Measurements from ENCODE around the gene AXIN2. TPM values are rescaled to one million over a fixed set of nuclear protein-coding genes. Genes with fewer than 3 reads are reported as not detected.

AXIN2 gene
- 10 to 100 TPM in 3 of 4 donors, 1 to 10 TPM in 1; 9.8 to 36.9 (median 19.8) TPM for total RNA-seq

- Histone ChIP-seq H3K27me3 (no peaks in the 10 kb centered on the region), H3K36me3 (no peaks in the 10 kb centered on the region), H3K4me3 (no peak within 1 kb of the TSS), H3K9me3 (no peaks in the 10 kb centered on the region), H3K4me1 (peaks cover 47% of the 10 kb centered on the region), H3K27ac (peak within 1 kb of the TSS; percentile 98)
- peak; percentile 92 to 96 for DNase-seq (ENCODE audit: low spot score in 2 of 2)
- under 1% methylated on average over 21 of the region's 65 CpGs for WGBS
- TF ChIP-seq CTCF (IDR thresholded peaks at IDR 0.05), result peak in 1 of 2 donors; percentile 21
- peak in 1 of 3 donors; percentile 41 for TF ChIP-seq POLR2AphosphoS5 (IDR thresholded peaks at IDR 0.05)
- no peak for TF ChIP-seq POLR2A (IDR thresholded peaks at IDR 0.05)
These were observed at the start of gene AXIN2 for GRCh38 chr17:65561452-65562205. Gene AXIN2, minus strand, starts transcription at chr17:65561648. Its CDS starts 3,028 bp downstream, at chr17:65558620.

- H3K27ac ChIP-seq, result no peak overlapping the region
- H3K4me3 ChIP-seq, result no peak overlapping the region
- no peaks in the 10 kb centered on the region for H3K9me3 ChIP-seq
- TF ChIP-seq POLR2A (IDR thresholded peaks at IDR 0.05) (no peak), CTCF (IDR thresholded peaks at IDR 0.05) (no peak), EP300 (IDR thresholded peaks at IDR 0.05) (no peak), POLR2AphosphoS5 (IDR thresholded peaks at IDR 0.05) (no peak)
- H3K27me3 ChIP-seq, result no peaks in the 10 kb centered on the region
- H3K4me1 ChIP-seq, result peaks cover 3% of the 10 kb centered on the region
- H3K36me3 ChIP-seq, result no peaks in the 10 kb centered on the region
- DNase-seq (ENCODE audit: low spot score in 2 of 2), result peak in 1 of 2 donors; percentile 16
- 71% methylated on average over 2 of the region's 2 CpGs for WGBS
These were observed 48.3 kb upstream of the AXIN2 start for GRCh38 chr17:65609749-65610148.

GRCh38 chr17:65609286-65609685, 47.8 kb upstream of the AXIN2 start:
- H3K4me3 ChIP-seq, result no peak overlapping the region
- no peaks in the 10 kb centered on the region for H3K27me3 ChIP-seq
- DNase-seq (ENCODE audit: low spot score in 2 of 2), result peak in 1 of 2 donors; percentile 2
- H3K9me3 ChIP-seq, result no peaks in the 10 kb centered on the region
- H3K4me1 ChIP-seq, result peaks cover 3% of the 10 kb centered on the region
- 72% methylated on average over 2 of the region's 2 CpGs for WGBS
- H3K27ac ChIP-seq, result no peak overlapping the region
- no peaks in the 10 kb centered on the region for H3K36me3 ChIP-seq
- TF ChIP-seq EP300 (IDR thresholded peaks at IDR 0.05), result no peak
- TF ChIP-seq CTCF (IDR thresholded peaks at IDR 0.05), result no peak
- no peak for TF ChIP-seq POLR2A (IDR thresholded peaks at IDR 0.05)
- no peak for TF ChIP-seq POLR2AphosphoS5 (IDR thresholded peaks at IDR 0.05)

- WGBS, result 66% methylated on average over 4 of the region's 4 CpGs
- Histone ChIP-seq H3K27me3 (no peaks in the 10 kb centered on the region), H3K4me3 (no peak overlapping the region), H3K4me1 (peaks cover 6% of the 10 kb centered on the region), H3K9me3 (no peaks in the 10 kb centered on the region), H3K36me3 (no peaks in the 10 kb centered on the region), H3K27ac (no peak overlapping the region)
- no peak for DNase-seq (ENCODE audit: low spot score in 2 of 2)
- TF ChIP-seq EP300 (IDR thresholded peaks at IDR 0.05) (no peak), POLR2A (IDR thresholded peaks at IDR 0.05) (no peak)
These were observed 42.6 kb upstream of the AXIN2 start for GRCh38 chr17:65604070-65604469.

GRCh38 chr17:65601881-65602280, 40.4 kb upstream of the AXIN2 start:
- Histone ChIP-seq H3K27ac (no peak overlapping the region), H3K4me3 (no peak overlapping the region), H3K27me3 (no peaks in the 10 kb centered on the region), H3K36me3 (no peaks in the 10 kb centered on the region), H3K4me1 (peaks cover 6% of the 10 kb centered on the region), H3K9me3 (no peaks in the 10 kb centered on the region)
- 100% methylated on average over 2 of the region's 2 CpGs for WGBS
- TF ChIP-seq POLR2AphosphoS5 (IDR thresholded peaks at IDR 0.05), result no peak
- TF ChIP-seq EP300 (IDR thresholded peaks at IDR 0.05), result no peak
- no peak for DNase-seq (ENCODE audit: low spot score in 2 of 2)

GRCh38 chr17:65601145-65601544, 39.7 kb upstream of the AXIN2 start:
- no peaks in the 10 kb centered on the region for H3K27me3 ChIP-seq
- TF ChIP-seq POLR2A (IDR thresholded peaks at IDR 0.05) (no peak), CTCF (IDR thresholded peaks at IDR 0.05) (no peak), EP300 (IDR thresholded peaks at IDR 0.05) (no peak), POLR2AphosphoS5 (IDR thresholded peaks at IDR 0.05) (no peak)
- DNase-seq (ENCODE audit: low spot score in 2 of 2), result no peak
- H3K27ac ChIP-seq, result no peak overlapping the region
- WGBS, result 86% methylated on average over 1 of the region's 1 CpG
- peaks cover 6% of the 10 kb centered on the region for H3K4me1 ChIP-seq
- H3K4me3 ChIP-seq, result no peak overlapping the region
- H3K36me3 ChIP-seq, result no peaks in the 10 kb centered on the region
- no peaks in the 10 kb centered on the region for H3K9me3 ChIP-seq
